GM12872 (cell line): ENCODE measurements around the gene GNB1L.

Source experiments
- CTCF ChIP-seq: IDR thresholded peaks from 3 replicates; pipeline ENCODE4 v1.5.1; 2011; ENCODE audit warnings: low read depth, mild to moderate bottlenecking, low read length, moderate library complexity; ENCODE audit not compliant: insufficient read depth

GNB1L gene

DNA sequence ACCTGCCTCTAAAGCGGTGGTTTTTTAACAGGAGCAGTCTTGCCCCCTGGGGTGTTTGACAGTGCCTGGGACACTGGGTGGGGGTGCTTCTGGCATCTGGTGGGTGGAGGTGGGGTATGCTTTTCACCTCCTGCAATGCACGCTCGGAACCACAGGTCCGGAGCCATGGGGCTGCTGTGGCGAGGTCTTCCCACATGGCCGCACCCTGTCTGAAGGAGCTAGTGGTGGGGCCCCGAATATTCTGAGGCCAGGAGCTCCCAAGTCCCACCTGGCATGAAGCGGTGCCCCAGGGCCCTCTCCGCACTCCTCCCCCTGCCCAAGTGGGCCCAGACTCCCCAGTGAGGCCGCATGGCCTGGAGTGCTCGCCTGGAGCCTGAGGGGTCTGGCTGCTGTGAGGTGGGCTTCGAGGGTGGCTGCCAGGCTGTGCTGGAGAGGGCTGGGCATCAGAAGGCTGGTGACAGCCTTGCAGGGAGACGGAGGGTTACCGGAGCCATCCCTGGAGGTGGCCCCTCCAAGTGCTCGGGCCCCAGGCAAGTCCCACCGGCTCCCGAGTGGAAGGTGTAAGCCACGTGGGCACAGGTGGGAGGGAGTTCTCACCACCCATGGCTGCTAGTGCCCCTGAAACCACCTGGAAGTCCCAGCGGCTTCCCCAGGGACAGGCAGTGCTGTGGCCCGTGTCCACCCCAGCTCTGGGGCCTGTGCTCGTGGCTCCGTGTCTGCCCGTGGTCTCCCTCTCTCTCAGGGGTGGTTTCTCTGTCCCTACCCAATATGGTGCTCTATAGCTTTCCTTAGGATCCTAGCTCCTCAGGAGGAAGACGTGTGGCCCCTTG, 79.0 kb downstream of the GNB1L start:
- no peak for TF ChIP-seq CTCF

GRCh38 chr22:19774628-19775027, 80.0 kb downstream of the GNB1L start:
- TF ChIP-seq CTCF, result no peak

DNA sequence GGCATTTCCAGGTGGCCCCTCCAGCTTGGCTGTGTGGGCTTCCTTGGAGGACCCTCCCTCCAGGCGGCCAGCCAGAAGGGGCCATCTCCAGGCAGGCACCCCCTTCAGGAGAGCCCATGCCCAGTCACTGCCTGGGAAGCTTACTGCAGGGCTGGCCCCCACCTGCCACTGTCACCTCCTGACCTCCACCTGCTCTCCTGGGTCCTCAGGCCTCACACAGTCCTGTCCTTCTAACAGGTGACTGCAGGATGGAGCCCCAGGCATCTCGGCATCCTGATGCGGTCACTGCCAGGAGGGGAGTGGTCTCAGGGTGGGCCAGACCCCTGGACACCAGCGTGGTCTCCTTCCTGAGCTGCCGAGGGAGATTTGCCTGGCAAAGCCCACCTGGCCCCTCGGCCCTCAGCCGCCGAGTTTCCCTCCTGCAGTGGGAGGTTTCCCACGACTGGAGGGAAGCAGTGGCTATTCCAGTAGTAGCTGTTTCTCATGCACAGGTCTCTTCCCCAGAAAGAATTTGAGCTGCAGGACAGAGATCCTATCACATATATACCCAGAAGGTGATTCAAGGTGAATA, 81.1 kb downstream of the GNB1L start:
- TF ChIP-seq CTCF, result no peak

- peak; percentile 38; the same call in 1 of the 3 replicates for TF ChIP-seq CTCF
These were observed 81.8 kb downstream of the GNB1L start for GRCh38 chr22:19772673-19773469.

- TF ChIP-seq CTCF, result no peak
These were observed 82.3 kb downstream of the GNB1L start for GRCh38 chr22:19772422-19772672.

DNA sequence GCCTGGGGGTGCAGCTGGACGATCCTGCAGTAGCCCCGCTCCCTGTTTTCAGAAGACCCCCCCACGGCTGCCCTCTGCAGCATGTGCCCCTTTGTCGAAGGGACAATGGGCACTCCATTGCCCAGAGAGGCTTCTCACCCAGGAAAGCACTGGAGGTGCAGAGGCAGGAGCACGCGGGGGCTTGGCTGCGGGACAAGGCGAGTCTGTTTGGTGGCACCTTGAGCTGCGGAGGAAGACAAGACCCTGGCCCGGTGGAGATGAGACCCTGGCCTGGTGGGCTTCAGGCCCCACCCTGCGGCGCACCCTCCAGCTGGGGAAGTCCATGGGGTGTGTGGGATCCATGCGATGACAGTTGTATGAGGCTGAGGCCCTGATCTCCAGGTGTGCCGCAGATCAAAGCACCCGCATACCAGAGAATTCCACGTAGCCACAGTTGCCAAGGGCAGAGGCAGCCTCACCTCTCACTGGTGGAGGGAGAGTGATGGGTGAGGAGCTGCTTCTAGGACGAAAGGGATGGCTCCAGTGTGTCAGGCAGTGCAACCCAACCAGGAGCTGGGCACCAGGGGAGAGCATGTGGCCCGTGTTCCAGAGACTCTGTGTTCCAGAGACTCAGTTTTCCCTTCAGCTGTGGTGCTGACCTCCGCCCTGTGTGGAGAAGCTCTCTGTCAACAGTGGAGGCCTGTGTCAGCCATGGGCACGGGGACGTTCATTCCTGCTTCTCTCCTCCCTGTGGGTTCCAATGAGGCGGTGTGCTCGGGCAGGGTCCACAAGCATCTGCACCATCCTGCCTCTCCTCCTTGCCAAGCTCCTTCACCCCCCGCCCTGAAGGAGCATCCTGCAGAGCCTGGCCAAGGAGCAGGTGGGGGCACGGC, 84.1 kb downstream of the GNB1L start:
- no peak for TF ChIP-seq CTCF

DNA sequence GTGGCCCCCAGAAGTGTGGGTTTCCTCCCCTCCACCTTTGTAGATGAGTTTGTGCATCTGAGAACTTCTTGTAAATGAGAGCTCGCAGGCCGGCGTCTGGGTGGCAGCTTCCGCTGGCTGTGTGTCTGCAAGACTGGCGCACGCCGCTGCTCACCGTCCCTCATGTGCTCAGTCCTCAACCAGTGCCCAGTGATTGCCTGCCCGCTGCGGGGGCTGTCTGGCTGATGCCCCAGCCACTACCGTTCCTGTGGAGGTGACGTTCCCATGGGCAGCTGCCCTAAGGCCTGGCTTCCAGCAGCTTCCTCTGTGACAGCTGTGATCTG, 85.3 kb downstream of the GNB1L start:
- TF ChIP-seq CTCF, result no peak
